Esophagus squamous epithelium (tissue), 4 donors: Measurements from ENCODE around the gene FRK.

Source experiments
- CTCF ChIP-seq, 6 experiments: fragments of 450-650 bp in 4 of 6; fragments of 200-600 bp in 2 of 6; sonication (generic) in 2 of 6; IDR thresholded peaks; one replicate each; pipeline ENCODE4 v1.5.1; 2016 to 2019; ENCODE audit warnings: antibody characterized with exemption in 6 of 6, mild to moderate bottlenecking in 4 of 6, moderate library complexity in 4 of 6
- POLR2A ChIP-seq, 4 donors: fragments of 450-650 bp; IDR thresholded peaks; one replicate each; pipeline ENCODE4 v1.6.1; 2017; ENCODE audit warnings: antibody characterized with exemption in 4 of 4, mild to moderate bottlenecking in 4 of 4, moderate library complexity in 3 of 4

DNA sequence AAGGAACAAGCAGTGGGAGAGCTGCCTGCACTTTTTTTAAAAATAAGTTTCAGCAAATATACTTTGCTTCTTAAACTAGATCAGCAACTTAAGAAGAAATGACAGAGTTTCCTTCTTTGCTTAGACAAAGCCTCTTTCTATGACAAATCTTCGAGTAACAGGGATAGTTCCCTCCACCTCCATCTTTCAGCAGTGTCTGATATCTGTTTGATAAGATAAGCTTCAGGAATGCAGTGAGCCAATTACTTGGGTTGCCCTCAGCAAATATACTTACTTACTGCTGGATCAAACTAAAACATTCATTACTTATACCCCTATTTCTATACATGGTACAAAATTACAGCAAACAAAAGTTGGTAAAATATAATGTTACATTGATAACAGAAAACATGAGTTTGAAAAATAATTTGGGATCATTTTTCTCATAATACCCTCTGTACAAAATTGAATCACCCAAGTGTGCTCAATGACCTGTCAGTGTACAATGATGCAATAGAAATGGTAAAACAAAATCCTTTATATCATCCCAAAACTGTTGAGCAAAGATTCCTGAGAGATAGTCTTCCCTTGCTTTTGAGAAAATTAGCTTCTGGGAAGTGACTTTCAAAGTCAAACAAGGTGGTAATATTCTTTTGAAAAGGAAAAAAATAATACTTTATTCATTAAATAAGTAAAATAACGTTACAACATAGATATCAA, 24.5 kb downstream of the FRK start:
- no peak for TF ChIP-seq CTCF (IDR thresholded peaks at IDR 0.05)
- TF ChIP-seq POLR2A (IDR thresholded peaks at IDR 0.05) = no peak
